PFSK-1 (cell line): ENCODE results near the gene SMIM44.

ENCODE experiments used
- FOXP2 ChIP-seq: optimal IDR thresholded peaks from 2 replicates; pipeline ENCODE3; 2011; ENCODE audit warnings: borderline replicate concordance, control low read depth, inconsistent platforms; ENCODE audit not compliant: insufficient read depth; ENCODE audit errors: extremely low read length, extremely low read depth
- POLR2AphosphoS5 ChIP-seq: IDR thresholded peaks from 2 replicates; pipeline ENCODE4 v1.6.1; 2012; ENCODE audit warnings: low read depth, mild to moderate bottlenecking, control low read depth, low read length, moderate library complexity
- REST ChIP-seq, 2 experiments: IDR thresholded peaks; 2 replicates each; pipeline versions ENCODE4 v1.6.1 to v1.8.0; 2011 to 2012; ENCODE audit warnings: low read depth in 2 of 2, low read length in 2 of 2, control low read depth in 1 of 2, inconsistent platforms in 1 of 2, mild to moderate bottlenecking in 1 of 2, moderate library complexity in 1 of 2; ENCODE audit not compliant: insufficient read depth in 1 of 2
- SIN3A ChIP-seq: IDR thresholded peaks from 2 replicates; pipeline ENCODE4 v1.6.1; 2012; ENCODE audit warnings: mild to moderate bottlenecking, low read length, moderate library complexity, borderline replicate concordance; ENCODE audit not compliant: insufficient read depth
- TAF1 ChIP-seq: IDR thresholded peaks from 2 replicates; pipeline ENCODE4 v1.6.1; 2012; ENCODE audit warnings: low read length, control low read depth, borderline replicate concordance; ENCODE audit not compliant: insufficient read depth

SMIM44 gene

GRCh38 chr19:3520166-3521103, 37.2 kb upstream of the SMIM44 start:
- TF ChIP-seq FOXP2 (no peak), POLR2AphosphoS5 (no peak), REST (IDR thresholded peaks at IDR 0.05; ENCODE audit: insufficient read depth in 1 of 2, low read depth in 2 of 2, low read length in 2 of 2) (no peak), SIN3A (no peak), TAF1 (no peak)

- TF ChIP-seq TAF1, result no peak
- TF ChIP-seq FOXP2, result no peak
- no peak for TF ChIP-seq SIN3A
- TF ChIP-seq POLR2AphosphoS5, result no peak
- TF ChIP-seq REST (IDR thresholded peaks at IDR 0.05; ENCODE audit: insufficient read depth in 1 of 2, low read depth in 2 of 2, low read length in 2 of 2), result no peak
Observed at GRCh38 chr19:3519126-3519525, 35.9 kb upstream of the SMIM44 start.

GRCh38 chr19:3518659-3519058, 35.4 kb upstream of the SMIM44 start:
- no peak for TF ChIP-seq FOXP2
- TF ChIP-seq SIN3A, result no peak
- no peak for TF ChIP-seq TAF1
- no peak for TF ChIP-seq POLR2AphosphoS5
- no peak for TF ChIP-seq REST (IDR thresholded peaks at IDR 0.05; ENCODE audit: insufficient read depth in 1 of 2, low read depth in 2 of 2, low read length in 2 of 2)

GRCh38 chr19:3518255-3518654, 35.0 kb upstream of the SMIM44 start:
- TF ChIP-seq SIN3A (no peak), FOXP2 (no peak), POLR2AphosphoS5 (no peak), TAF1 (no peak), REST (IDR thresholded peaks at IDR 0.05; ENCODE audit: insufficient read depth in 1 of 2, low read depth in 2 of 2, low read length in 2 of 2) (no peak)
